HG03196 (cell line): Measurements from ENCODE around the gene LRPPRC.
"Not testable (repeated sequence)": the region's sequence is repeated elsewhere in the genome, so short reads cannot be mapped to it uniquely, and the experiment has no call there.

Source experiments
- ATAC-seq: cut with Tn5 transposase; IDR thresholded peaks from one replicate; pipeline ENCODE4 v1.9.1; 2021; ENCODE audit not compliant: unreplicated experiment

Gene LRPPRC

GRCh38 chr2:43911136-43911790, 84.5 kb downstream of the LRPPRC start:
- ATAC-seq, result not testable (repeated sequence)

GRCh38 chr2:43906448-43907109, 89.2 kb downstream of the LRPPRC start:
- ATAC-seq, result no peak

GRCh38 chr2:43905871-43906270, 89.9 kb downstream of the LRPPRC start:
- ATAC-seq, result no peak

GRCh38 chr2:43905371-43905803, 90.4 kb downstream of the LRPPRC start:
- ATAC-seq, result no peak

- no peak for ATAC-seq
These were observed 96.2 kb downstream of the LRPPRC start for GRCh38 chr2:43899589-43899988.

- ATAC-seq, result no peak
These were observed 96.9 kb downstream of the LRPPRC start for GRCh38 chr2:43898838-43899346.

- ATAC-seq, result no peak
These were observed 97.5 kb downstream of the LRPPRC start for GRCh38 chr2:43898134-43898837.

- no peak for ATAC-seq
These were observed 98.3 kb downstream of the LRPPRC start for GRCh38 chr2:43897492-43897891.

GRCh38 chr2:43896906-43897305, 98.9 kb downstream of the LRPPRC start:
- ATAC-seq, result no peak

- ATAC-seq, result no peak
These were observed 101.0 kb downstream of the LRPPRC start for GRCh38 chr2:43894743-43895142.

GRCh38 chr2:43890855-43891254, 104.9 kb downstream of the LRPPRC start:
- no peak for ATAC-seq

GRCh38 chr2:43889416-43889815, 106.4 kb downstream of the LRPPRC start:
- no peak for ATAC-seq

- ATAC-seq, result no peak
These were observed 108.6 kb downstream of the LRPPRC start for GRCh38 chr2:43887176-43887575.

GRCh38 chr2:43885132-43885632, 110.6 kb downstream of the LRPPRC start:
- ATAC-seq, result no peak

- ATAC-seq, result no peak
These were observed 111.1 kb downstream of the LRPPRC start for GRCh38 chr2:43884689-43885088.

- no peak for ATAC-seq
These were observed 113.5 kb downstream of the LRPPRC start for GRCh38 chr2:43882312-43882711.

- ATAC-seq, result no peak
These were observed 114.8 kb downstream of the LRPPRC start for GRCh38 chr2:43880952-43881351.

GRCh38 chr2:43880471-43880870, 115.3 kb downstream of the LRPPRC start:
- ATAC-seq, result no peak

- no peak for ATAC-seq
These were observed 116.5 kb downstream of the LRPPRC start for GRCh38 chr2:43879261-43879660.

GRCh38 chr2:43877782-43878464, 117.9 kb downstream of the LRPPRC start:
- ATAC-seq, result no peak
